HG03432 (cell line): ENCODE results near the gene SEL1L.
"Not testable (repeated sequence)": the region's sequence is repeated elsewhere in the genome, so short reads cannot be mapped to it uniquely, and the experiment has no call there.

ENCODE experiments used
- ATAC-seq: cut with Tn5 transposase; IDR thresholded peaks from one replicate; pipeline ENCODE4 v1.9.1; 2021; ENCODE audit warnings: mild to moderate bottlenecking, moderate library complexity; ENCODE audit not compliant: unreplicated experiment

SEL1L gene

GRCh38 chr14:81474685-81475324, 58.8 kb downstream of the SEL1L start:
- no peak for ATAC-seq

- ATAC-seq: peak; percentile 56
Observed at GRCh38 chr14:81474148-81474492, 59.5 kb downstream of the SEL1L start.

- peak; percentile 35 for ATAC-seq
Observed at GRCh38 chr14:81473456-81474147, 60.1 kb downstream of the SEL1L start.

GRCh38 chr14:81472096-81472800, 61.4 kb downstream of the SEL1L start:
- ATAC-seq: no peak

GRCh38 chr14:81471062-81471461, 62.6 kb downstream of the SEL1L start:
- ATAC-seq: peak; percentile 20

GRCh38 chr14:81470557-81470826, 63.2 kb downstream of the SEL1L start:
- ATAC-seq: peak; percentile 48

GRCh38 chr14:81466854-81467253, 66.8 kb downstream of the SEL1L start:
- no peak for ATAC-seq

- ATAC-seq: no peak
Observed at GRCh38 chr14:81465507-81466228, 68.0 kb downstream of the SEL1L start.

- ATAC-seq: peak; percentile 20
Observed at GRCh38 chr14:81465003-81465392, 68.7 kb downstream of the SEL1L start.

- ATAC-seq: peak; percentile 76
Observed at GRCh38 chr14:81464253-81465002, 69.2 kb downstream of the SEL1L start.

- not testable (repeated sequence) for ATAC-seq
Observed at GRCh38 chr14:81462356-81462755, 71.3 kb downstream of the SEL1L start.

- no peak for ATAC-seq
Observed at GRCh38 chr14:81459912-81460311, 73.7 kb downstream of the SEL1L start.

GRCh38 chr14:81458352-81458751, 75.3 kb downstream of the SEL1L start:
- ATAC-seq: no peak

- ATAC-seq: peak; percentile 36
Observed at GRCh38 chr14:81455390-81455789, 78.3 kb downstream of the SEL1L start.

- peak; percentile 81 for ATAC-seq
Observed at GRCh38 chr14:81454572-81455218, 79.0 kb downstream of the SEL1L start.

GRCh38 chr14:81453166-81453766, 80.4 kb downstream of the SEL1L start:
- ATAC-seq: peak; percentile 78

- no peak for ATAC-seq
Observed at GRCh38 chr14:81452341-81453133, 81.1 kb downstream of the SEL1L start.

- ATAC-seq: no peak
Observed at GRCh38 chr14:81450976-81451375, 82.7 kb downstream of the SEL1L start.

- no peak for ATAC-seq
Observed at GRCh38 chr14:81450100-81450531, 83.5 kb downstream of the SEL1L start.
